GM19372 (cell line): Measurements from ENCODE around the gene NDUFA8.

Experiments
- ATAC-seq: cut with Tn5 transposase; IDR thresholded peaks from one replicate; pipeline ENCODE4 v1.9.1; 2021; ENCODE audit warnings: mild to moderate bottlenecking, low read depth, moderate library complexity; ENCODE audit not compliant: unreplicated experiment

NDUFA8 gene

DNA sequence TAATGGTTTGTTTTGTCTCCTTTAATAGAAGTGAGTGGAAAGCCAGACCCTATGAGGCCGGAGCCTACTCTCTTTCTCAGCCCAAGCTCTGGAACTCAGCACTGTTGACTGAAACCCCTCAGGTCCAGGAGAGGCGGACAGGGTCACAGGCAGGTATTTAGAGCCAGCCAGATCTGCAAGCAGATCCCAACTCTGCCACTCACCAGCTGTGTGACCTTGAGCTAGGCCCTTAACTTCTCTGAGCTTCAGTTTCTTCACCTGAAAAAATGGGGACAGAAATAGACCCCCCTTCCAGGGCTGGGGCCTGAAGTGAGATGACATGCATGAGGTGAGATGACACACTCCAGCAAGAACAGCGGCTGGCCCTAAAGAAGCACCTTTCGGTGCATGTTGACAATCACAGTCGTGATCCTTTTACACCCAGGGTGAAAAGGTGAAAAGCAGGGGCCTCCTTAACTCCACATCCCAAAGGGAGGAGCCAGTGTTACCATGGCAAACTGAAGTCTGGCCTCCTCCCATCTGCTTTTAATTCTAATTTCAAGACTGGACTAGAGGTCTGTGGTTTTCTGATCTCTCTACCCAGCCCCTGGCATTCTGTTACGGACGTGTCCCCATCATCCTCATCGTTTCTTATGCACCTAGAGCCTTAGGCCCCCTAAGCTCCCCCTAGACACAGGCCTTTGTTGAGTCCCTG lies 27.3 kb upstream of the NDUFA8 start:
- ATAC-seq: no peak

DNA sequence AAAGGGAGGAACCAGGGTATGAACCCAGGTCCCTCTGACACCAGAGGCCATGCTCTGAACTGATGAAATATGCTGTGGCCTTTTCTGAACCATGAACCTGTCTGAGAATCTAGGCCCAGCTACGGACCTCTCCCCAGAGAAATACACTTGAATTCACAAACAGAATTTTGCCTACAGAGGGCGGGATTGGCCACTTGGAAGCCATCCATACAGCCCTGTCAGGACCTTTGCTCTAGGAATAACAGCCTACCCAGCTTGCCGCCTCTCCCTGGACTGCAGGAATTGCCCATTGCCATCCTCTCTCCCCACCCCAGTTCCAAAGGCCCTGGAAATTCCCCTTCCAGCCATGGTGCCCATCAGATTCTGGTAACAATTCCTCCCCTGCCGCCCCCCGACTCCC lies 26.7 kb upstream of the NDUFA8 start:
- ATAC-seq: no peak

DNA sequence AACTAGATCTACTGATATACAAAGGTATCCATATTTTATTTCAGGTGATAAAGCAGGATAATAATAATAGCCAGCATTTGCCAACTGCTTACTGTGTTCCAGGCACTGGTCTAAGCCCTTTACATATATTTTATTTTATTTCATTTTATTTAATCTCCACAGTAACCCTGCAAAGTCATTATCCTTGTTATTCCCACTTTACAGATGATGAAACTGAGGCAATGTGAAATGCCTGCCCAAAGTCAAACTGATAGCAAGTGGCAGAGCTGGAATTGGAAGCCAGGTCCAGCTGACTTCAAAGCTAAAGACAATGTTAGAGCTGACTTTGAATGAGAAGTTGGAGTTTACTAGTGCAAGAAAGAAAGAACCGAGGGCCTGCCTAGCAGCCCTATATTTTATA lies 25.0 kb upstream of the NDUFA8 start:
- no peak for ATAC-seq

DNA sequence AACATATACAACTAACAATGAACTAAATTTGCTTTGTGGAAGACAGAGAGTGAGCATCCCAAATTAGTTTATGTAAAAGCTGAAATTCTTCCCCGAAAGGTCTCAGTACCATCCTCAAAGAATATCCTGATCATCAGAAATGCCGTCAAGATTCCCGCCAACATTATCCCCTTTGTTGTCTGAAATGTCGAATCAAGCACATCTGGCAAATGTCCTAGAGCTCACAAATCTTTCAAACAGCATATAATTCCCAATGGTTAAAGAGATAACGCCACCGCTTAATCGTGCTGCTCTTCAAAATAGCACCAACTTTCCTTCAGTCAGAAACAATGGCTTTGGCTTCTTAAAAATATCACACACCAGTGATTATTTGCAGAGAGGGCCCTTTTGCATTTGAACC lies 23.9 kb upstream of the NDUFA8 start:
- ATAC-seq: no peak

DNA sequence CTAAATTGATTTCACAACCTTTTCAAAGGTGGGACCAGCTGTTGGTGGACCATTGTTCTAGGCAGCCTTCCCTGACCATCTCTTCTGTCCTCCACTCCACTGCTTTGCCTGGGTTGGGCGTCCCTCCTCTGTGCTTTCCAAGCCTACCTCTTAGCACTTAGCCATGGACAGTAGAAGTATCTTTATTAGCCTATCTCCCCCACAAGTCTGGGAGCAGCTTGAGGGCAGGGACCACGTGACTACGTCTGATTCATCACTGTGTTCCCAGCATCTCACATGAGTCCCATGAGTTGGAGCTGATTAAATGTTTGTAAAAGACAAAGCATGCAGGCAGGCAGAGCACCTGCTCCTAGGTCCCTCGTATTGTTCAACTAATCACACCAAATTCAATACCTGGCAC lies 21.1 kb upstream of the NDUFA8 start:
- ATAC-seq: no peak

DNA sequence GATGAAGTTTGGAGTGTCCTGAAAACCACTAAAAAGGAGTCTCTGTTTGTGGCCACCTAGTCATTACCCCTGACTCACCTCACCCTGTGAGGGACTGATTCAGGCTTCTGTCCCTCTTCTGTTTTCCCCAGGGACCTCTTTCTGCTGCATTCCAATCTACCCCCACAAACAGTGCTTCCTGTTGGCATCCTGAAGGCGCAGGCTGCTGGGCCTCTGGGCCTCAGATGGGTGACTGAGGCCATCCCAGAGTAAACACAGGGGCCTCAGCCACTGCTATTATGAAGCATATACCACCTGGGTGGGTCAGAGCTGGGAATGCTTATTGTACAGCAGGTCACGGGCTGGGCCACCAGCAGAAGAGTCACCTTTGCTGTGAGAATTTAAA lies 20.1 kb upstream of the NDUFA8 start:
- ATAC-seq: no peak

DNA sequence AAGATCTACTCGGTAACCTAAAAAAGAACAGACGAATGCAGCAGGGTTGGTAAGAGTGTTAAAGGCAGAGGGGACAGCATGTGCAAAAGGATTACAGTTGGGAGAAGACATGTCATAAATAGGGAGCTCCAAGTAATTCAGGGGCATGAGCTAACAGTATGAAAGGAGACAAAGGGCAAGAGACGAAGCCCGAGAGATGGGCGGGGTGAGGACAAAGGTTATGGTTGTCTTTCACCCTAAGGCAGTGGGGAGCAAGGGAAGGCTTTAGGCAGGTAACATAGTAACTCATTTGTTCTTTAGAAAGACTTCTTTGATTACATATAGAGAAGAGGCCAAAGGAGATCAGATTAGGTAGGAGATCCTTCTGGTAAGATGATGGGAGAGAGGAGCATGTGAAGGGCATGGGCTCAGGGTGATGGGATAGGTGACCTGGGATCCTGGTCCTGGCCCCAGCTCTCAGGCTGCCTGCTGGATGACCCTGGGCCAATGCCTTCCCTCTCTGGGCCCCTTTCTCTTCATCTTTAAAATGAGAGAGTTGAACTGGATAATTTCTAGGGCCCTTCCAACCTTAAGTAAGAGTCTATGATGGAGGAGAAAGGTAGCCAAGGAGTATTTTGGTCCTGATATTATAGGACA lies 19.6 kb upstream of the NDUFA8 start:
- no peak for ATAC-seq

DNA sequence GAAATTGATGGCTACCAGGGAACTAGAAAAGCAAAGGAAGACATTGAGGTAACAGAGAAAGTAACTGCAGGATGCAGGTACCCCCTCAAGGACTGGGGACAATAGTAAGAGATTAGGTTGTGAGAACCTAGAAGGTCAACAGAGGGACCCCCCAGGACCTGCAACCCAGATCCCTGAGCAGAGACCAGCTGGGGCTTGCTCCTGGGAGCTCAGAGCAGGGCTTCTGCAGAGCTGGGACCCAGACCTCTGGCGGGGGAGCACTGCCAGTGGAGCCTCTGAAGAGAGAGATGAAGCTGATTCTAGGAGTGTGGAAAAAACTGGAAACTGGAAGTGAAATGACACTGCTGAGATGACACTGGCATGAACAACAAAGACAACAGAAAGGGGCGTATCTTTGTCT lies 17.3 kb upstream of the NDUFA8 start:
- ATAC-seq: no peak

DNA sequence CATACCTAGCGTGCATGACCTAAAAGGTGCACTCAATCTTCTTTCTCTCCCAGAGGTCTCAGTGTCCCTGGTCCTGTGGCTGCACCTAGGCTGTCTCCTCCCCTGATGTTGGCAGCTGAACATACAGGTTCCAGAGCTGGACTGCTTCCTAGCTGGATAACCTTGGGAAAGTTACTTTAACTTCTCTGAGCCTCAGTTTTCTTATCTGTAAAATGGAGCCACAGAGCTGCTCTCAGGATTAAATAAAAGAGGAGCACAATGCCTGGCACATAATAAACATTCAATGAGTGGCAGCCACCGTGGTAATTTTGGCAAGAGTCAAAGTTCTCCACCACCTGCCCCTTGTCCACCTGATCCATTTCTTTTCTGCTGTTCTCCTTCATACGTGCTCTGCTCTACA lies 14.1 kb upstream of the NDUFA8 start:
- ATAC-seq: no peak

DNA sequence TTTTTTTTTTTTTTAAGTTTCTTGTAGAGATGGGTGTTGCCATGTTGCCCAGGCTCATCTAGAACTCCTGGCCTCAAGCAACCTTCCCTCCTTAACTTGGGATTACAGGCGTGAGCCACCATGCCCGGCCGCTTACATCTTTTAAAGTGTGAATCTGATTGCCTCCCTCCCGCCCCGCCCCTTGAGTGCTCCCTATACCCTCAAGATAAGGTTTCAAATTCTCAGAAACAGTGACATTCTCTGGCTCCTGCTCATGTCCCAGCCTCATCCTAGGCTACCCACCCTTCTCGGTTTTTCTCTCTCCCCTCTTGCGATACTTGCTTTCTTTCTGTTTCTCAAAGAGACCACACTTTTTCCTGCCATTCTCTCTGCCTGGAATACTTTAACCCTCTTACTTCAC lies 12.6 kb upstream of the NDUFA8 start:
- ATAC-seq: no peak

DNA sequence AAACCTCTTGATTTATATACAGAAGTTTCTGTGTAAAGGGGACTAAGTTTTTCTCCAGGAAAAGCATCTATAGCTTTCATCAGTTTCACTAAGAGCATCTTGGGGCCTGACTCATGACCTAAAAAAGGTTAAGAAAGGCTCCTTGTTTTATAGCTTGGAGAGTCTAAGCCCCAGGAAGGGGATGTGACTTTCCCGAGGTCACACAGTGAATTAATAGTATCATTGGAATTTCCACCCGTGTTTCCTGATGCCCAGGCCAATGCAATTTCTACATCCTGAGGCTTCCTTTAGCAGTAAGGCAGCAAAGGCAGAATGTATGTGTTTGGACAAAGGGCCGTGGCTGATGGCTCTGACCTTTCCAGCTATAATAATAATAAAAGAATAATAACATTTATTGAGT lies 8.8 kb upstream of the NDUFA8 start:
- ATAC-seq: no peak

DNA sequence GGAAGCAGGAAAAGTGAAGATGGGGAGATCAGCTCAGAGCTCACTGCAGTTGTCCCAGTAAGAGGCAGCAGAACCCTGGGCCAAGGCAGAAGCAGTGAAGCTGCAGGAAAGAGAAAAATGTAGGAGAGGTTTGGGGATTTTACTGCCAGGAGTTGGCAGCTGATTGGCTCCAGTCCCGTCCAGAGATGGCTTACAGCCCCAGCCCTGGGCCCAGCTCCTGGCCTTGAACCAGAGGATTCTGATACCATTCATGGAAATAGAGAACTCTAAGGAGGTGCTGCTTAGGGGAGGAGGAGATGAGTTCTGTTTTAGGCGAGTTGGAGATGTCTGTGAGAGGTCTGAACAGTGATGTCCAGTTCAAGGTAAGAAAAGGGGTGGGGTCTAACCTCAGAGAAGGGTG lies 4.7 kb upstream of the NDUFA8 start:
- no peak for ATAC-seq

DNA sequence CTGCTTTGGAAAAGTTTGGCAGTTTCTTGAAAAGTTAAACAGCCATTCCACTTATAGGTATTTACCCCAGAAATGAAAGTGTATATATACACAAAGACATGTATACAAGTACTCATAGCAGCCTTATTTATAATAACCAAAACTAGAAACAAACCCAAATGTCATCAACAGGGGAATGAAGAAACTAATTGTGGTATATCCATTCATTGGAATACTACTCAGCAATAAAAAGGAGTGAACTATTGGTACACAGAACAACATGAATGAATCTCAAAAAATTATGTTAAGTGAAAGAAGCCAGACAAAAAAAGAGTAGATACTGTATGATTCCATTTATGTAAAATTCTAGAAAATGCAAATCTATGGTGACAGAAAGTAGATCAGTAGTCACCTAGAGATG lies 2.8 kb upstream of the NDUFA8 start:
- ATAC-seq: no peak

DNA sequence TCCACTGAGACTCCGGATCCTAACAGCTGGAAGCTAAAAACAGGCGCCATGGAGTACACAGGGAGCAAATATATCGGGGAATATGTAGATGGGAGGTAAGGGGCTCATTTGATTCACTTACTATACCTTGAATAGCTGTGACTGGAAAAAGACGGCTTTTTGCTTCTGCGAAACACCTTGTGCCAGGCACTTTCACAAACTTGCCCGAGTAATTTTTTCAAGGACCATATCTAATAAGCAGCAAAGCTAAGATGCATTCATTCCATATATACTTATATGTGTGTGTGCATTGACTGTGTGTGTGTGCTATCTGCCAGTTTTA lies 307 bp upstream of the NDUFA8 start:
- no peak for ATAC-seq

DNA sequence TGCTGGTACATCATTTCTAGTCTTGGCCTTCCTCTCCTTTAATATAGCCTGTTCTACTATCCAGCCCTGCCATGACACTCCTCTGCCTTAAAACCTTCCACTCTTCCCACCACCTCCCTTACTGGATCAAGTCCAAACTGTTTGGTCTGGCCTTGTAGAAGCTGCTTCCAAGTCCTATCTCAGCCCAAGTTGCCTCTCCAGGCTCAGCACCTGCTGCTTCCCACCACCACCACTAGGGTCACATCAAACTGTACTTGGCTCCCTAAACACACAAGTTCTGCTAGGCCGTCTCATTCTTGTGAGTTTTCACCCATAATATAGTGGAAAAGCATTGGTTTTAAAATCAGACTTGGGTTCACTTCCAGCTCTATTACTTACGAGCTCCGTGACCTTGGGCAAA lies 1.4 kb downstream of the NDUFA8 start:
- ATAC-seq: peak; percentile 45

DNA sequence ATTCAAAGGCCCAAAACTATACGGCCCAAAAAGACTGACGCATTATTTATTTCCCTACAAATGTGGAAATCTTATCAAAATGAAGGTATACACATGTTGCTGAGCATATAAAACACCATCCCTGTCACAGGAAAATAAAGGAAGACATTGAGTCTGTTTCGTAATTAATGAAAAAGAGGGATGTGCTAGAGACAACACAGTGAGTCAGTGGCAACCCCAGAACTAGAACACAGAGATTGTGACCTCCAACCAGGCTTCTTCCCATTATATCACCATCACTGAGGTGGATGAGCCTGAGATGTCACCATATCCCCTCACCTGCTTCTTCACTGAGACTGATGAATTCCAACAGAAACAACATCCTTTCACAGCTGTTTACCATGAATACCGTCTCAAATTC lies 3.8 kb downstream of the NDUFA8 start:
- no peak for ATAC-seq

DNA sequence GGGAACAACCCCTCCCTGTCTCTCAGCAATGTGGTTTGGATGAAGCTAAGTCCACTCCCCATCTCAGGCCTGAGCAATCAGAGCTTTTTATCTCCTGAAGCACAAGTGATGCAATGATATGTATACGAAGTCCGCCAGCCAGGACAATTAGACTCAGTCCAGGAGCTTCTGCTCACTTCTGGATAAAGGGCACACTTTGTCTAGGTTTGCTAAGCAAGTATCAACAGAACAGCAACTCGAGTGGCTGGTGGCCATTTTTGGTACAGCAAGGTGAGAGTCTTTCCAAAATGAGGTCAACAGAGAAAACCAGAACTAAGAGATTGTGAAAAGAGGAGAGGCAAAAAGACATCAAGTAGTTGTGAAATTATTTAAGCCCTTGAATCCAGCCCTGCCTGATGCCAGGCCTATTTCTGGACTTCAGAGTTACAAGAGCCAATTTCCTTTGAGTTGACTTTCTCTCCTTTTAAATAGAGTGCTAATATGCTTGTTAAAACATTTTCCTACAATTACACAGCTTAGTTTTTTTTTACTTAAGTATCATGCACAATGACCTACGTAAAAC lies 8.2 kb downstream of the NDUFA8 start:
- ATAC-seq: no peak

DNA sequence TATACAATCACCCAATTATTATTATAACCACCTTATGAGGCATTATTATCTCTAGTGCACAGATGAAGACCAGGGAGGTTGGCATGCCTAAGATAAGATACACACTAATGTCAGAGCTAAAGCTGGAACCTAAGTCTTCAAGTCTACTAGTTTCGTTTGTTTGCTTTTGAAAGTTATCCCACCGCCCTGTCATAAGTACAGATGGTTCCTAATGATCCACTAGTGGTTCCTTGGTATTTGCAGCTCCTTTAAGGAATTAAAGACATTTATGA lies 14.1 kb downstream of the NDUFA8 start:
- ATAC-seq: no peak

DNA sequence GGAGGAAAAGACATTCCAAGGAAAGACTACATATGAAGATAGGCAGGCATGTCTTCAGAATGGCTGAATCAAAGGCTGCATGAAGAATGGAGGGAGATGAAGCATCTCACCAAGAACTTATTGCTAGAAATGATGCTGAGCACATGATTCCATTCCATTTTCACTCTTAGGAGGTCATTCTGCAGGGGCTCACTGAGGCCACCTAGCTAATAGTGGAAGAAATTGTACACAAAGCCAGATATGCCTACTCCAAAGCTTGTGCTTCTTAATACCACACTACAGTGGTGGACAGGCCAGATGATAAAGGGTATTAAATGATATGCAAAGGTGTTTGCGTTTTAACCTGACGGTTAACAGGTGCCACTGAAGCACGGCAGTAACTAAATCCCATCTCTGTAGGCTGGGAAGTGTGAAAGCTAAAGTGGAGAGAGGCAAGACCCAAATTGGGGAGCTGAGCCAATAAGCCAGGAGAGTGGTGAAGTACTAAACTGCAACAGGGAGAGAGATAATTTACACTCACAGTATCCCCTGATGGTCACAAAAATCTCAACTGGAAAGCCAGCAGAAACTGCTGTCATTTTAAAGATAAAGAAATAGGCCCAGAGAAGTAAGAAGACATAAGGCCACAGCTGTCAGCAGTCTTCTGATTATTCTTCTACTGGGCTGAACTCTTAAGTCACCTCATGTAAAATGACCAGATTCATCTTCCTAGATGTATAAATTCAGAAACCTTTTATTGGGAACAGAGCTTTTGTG lies 14.6 kb downstream of the NDUFA8 start:
- ATAC-seq: no peak

DNA sequence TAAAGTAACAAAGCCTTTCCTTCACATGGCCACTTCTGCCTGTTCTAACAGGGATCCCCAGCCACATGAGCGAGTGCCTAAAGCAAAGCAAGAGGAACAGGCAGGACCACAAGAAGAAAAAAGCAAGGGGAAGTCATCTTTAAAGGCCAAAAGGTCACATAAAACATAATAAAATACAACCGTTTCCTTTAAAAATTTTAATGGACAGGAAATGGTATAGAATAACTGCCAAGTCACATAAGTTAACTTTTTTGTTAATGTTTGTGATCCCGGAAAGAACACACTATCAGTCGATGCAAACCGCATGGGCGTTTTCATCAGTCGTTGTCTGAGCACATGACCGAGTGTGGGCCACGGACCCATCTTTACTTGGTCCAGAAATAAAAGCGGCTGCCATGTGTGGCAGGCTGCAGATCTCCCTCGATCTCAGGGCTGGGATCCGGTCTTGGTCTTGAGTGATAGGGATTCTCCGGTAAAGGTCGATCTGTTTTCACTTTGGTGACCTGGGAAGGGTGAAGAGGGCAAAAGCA lies 15.6 kb downstream of the NDUFA8 start:
- no peak for ATAC-seq

DNA sequence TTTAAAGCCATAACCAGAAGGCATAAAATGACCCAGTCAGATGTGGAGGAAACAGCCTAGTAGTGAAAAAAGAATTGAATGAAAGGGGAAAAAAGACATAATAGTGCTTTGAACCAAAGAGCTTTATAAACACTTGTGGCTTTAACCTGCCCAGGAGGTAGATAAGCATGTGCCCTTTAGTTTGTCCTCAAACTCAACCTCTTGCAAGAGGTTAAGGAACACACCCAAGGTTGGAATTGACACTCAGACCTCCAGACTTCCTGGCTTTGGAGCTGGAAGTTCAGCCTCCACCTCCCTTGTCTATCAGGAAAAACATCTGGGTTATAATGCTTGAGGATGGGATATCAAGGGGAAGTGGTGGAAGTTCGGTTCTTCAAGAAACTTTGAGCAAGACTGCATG lies 16.3 kb downstream of the NDUFA8 start:
- ATAC-seq: no peak

DNA sequence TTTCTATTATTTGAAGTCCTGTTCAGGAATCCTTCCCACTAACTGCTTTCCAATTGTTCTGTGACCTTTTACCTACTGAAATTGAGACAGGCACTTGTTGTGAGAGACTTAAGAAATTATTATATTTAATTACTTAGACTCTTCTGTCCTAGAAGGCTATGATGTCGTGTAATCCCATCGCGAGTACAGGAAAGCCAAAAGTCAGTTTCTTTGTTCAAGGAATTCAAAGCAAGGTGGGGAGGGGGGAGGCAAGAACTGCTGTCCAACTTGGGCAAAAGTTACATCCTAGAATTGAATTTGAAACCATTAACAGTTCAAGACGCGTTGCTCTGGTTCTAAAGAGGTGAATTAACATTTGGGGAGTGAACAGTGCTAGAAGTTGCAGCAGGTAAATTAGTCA lies 17.9 kb downstream of the NDUFA8 start:
- ATAC-seq: no peak
